H1 (cell line): ENCODE results near the gene ZPBP. TPM values are rescaled to one million over a fixed set of nuclear protein-coding genes. Genes with fewer than 3 reads are reported as not detected.

ENCODE experiments used
- BCL11A ChIP-seq, 2 experiments: IDR thresholded peaks; one replicate each; pipeline ENCODE4 v1.6.1; 2011; ENCODE audit warnings: low read depth in 2 of 2, low read length in 2 of 2, mild to moderate bottlenecking in 2 of 2
- CBX5 ChIP-seq: fragments of 300-800, 300-1000 bp; sonication (generic); IDR thresholded peaks from 2 replicates; pipeline ENCODE4 v1.7.1; 2016; ENCODE audit warnings: antibody characterized with exemption, low read length, low read depth
- CHD2 ChIP-seq: IDR thresholded peaks from 2 replicates; pipeline ENCODE4 v1.6.1; 2012; ENCODE audit warnings: low read length, improper control_type of control experiment
- CHD7 ChIP-seq: fragments of 300-600 bp; sonication (generic); IDR thresholded peaks from 2 replicates; pipeline ENCODE4 v1.7.1; 2012; ENCODE audit warnings: low read length, moderate library complexity, mild to moderate bottlenecking, inconsistent platforms; ENCODE audit not compliant: insufficient replicate concordance
- CREB1 ChIP-seq: IDR thresholded peaks from 2 replicates; pipeline ENCODE4 v1.6.1; 2012; ENCODE audit warnings: inconsistent platforms
- RBBP5 ChIP-seq: IDR thresholded peaks from 2 replicates; pipeline ENCODE4 v1.7.1; 2012; ENCODE audit warnings: low read depth, mild to moderate bottlenecking, inconsistent platforms, low read length, moderate library complexity, borderline replicate concordance
- RFX5 ChIP-seq: IDR thresholded peaks from 2 replicates; pipeline ENCODE4 v1.6.1; 2011; ENCODE audit warnings: low read depth, low read length, improper control_type of control experiment, borderline replicate concordance
- TCF12 ChIP-seq: IDR thresholded peaks from 2 replicates; pipeline ENCODE4 v1.6.1; 2011; ENCODE audit warnings: low read depth, mild to moderate bottlenecking, low read length
- polyA plus RNA-seq, 7 experiments: library from polyadenylated mRNA; depleted of rRNA in 3 of 7; stranded (reverse) in 5 of 7; unstranded in 2 of 7; fragments of >200 nt in 5 of 7; fragments of 200-250 nt in 2 of 7; gene quantifications; 1 replicate in 5 of 7; 2 replicates in 1 of 7; 4 replicates in 1 of 7; pipeline versions ENCODE4 v1.2.1 to v1.2.3, GENCODE V29; 2011 to 2013; ENCODE audit warnings: missing spikeins in 2 of 7, mixed read lengths in 2 of 7
- total RNA-seq: library from RNA; stranded (reverse); fragmentation: NEBNext Ultra II Directional; extraction: Animal tissue kit (Norgen Biotek cat#: 25700); gene quantifications from 2 replicates; pipeline ENCODE4 v1.2.1, GENCODE V29; 2021

The ZPBP gene
- total and polyA plus RNA-seq, 2 of the 8 experiments (the other 6 are each of a cell fraction or from before 2014, with no cell fraction given), result not detected

- TF ChIP-seq CHD7 (no peak), CHD2 (no peak), TCF12 (no peak), CBX5 (no peak), CREB1 (no peak), RBBP5 (no peak), RFX5 (no peak), BCL11A (IDR thresholded peaks at IDR 0.05; ENCODE audit: low read depth in 2 of 2, low read length in 2 of 2) (no peak)
Measured at GRCh38 chr7:50022451-50022850, 70.6 kb downstream of the ZPBP start (continued).
